HG03095 (cell line): Measurements from ENCODE around the gene FERMT2.
"Not testable (repeated sequence)": the region's sequence is repeated elsewhere in the genome, so short reads cannot be mapped to it uniquely, and the experiment has no call there.

Experiments
- ATAC-seq: cut with Tn5 transposase; IDR thresholded peaks from one replicate; pipeline ENCODE4 v1.9.1; 2021; ENCODE audit warnings: moderate library complexity; ENCODE audit not compliant: unreplicated experiment

FERMT2 gene

DNA sequence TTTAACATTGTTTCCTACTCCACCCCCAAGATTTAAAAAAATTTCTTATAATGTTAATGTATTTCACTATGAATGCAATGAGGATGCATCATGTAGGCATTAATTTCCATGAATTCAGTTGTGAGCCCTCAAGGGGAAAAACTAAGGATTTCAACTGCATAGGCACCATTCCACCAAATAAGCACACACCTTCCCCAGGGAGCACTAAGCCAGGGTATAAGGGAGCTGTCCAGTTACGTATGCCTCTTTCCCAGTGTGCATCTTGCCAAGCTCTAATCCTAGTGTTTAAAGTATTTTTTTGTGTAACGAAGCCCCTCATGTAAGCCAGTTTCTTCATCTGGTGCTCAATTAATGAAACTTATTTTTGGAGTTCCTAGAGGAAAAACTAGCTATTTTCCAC is 6.6 kb downstream of the FERMT2 start:
- no peak for ATAC-seq

DNA sequence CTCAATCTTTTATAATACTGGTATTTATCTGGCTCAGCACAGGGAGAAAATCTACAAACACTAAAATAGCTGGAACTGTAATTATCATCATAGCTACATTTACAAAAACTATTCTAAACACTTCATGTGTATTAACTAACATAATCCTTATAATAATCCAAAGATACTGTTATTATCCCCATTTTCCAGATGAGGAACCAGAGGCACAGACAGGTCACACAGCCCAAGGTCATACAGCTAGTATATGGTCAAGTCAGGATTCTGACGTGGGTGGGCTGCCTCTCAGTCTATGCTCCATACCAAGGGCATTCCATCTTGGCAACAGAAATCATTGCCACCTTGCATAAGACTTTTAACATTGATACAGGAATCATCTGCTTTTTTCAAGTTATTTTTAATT is 11.4 kb downstream of the FERMT2 start:
- no peak for ATAC-seq

DNA sequence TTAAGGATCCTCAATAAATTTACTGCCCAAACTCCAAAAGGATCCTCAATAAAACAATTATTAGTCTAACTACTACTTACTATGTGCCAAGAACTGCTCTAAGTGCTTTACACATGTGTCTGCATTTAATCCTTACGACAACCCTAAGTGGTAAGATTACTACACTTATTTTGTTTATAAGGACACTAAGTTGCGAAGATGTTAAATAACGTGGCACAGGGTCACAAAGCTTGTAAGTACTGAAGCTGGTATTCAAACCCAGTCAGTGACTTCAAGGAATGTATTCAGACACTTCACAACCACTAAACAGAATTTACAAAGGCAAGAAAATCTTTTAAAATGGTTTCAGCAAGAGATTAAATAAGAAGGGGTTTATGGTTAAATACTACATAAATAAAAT is 13.0 kb downstream of the FERMT2 start:
- ATAC-seq = no peak

DNA sequence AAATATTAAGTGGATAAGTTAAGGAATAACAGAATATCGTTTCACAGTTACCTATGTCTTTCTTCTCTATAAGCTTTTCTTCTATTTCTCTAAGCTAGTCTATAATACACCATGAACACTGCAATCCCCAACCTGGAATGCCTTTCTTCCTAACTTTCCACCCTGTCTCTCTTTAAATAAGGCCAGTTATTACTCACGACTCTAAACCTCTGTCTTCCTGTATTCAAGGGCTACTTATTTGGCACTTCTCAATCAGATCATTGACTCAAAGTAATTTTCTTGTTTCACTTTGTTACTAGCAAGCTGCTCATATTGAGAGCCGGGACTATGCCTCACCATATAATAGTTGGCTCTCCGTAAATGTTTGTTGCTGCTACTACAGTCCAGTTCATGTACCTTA is 13.5 kb downstream of the FERMT2 start:
- ATAC-seq = no peak

DNA sequence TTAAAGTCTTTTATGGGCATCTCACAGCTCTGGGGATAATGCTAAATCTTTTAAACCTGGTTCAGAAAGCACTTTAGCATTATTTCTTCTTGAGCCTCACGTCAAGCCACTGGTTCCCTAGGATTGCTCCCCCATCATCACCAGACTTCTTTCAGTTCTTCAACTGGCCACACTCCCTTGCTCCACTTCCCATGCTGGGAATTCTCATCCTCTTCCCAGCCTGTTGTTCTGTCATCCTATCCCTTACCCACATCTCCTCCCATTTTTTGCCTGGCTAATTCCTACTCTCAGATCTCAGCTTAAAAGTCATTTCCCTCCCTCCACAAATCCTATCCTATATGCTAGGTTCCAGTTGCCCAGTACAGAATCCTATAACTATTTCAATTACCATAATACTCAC is 14.4 kb downstream of the FERMT2 start:
- no peak for ATAC-seq

DNA sequence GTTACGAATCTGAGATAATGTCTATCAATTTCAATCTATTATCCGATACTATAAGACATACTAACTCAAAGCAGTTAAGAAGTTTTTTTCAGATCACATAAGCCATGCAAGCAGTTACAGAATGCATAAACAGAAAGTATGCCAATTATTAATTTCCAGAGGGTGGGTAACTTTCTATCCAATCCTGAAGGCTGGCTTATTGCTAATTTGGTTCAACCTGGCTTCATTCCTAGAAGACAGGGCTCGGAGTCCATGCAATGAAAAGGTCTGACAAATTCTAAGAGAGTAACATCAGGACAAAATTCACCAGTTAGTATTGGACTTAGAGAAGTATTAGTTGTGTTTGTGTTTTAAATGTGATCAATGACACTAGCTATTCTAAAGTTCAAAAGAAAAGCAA is 15.0 kb downstream of the FERMT2 start:
- ATAC-seq = no peak

DNA sequence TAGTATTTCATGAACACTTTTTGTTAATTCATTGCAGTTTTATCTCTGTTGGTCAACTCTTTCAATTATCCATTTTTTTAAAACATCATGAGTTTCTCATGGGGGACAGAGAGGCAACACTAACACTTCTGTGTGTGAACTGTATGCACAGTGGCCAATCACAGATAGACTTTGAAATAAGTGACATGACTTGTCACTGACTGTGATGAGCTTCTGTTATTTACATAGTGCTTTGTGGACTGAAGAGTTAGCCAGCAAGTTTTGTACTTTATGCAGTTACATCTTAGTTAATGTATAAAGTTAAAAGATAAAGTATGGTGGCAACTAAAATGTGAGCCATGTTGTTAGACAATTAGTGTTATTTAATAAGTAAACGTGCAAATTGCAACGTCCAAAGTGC is 16.1 kb downstream of the FERMT2 start:
- no peak for ATAC-seq

DNA sequence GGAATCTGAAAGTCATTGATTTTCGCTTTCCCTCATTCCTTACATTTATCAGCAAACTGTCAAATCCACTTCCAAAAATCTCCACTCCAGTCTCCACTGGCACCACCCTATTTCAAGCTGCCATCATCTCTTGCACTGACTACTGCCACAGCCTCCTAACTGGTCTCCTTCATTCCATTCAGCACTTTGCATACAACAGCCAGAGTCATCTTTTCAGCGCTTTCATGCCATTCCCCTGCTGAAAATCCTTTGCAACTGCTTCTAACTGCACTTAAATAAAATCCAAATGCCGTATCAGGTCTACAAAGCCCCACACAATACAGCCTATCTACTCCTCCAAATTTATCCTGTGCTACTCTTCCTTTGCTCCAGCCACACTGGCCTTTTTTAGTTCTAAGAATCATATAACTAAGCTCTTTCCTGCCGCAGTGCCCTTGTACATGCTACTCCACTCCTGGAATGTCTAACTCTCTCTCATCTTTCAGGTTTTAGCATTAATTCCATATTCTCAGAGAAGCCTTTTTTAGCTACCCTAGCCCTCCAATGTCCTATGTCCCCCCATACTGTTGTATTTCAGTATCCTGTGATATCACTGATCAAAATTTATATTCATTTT is 21.6 kb downstream of the FERMT2 start:
- ATAC-seq = no peak

DNA sequence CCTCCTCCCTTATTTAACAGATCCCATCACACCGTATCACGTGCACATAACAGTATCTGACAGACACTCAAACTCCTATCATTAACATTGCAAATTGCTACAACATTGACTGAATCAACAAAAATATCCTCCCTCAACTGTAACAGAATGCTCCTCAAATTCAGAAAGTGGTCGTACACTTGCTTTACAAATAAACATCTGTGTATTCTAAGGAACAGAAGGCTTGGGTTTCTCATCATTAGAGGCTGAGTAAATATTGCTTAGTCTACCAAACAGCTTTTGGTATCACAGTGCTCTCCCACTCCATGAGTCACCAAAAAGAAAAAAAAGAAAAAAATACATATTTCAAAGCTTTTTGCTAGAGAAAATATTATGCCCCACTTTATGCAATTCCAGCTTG is 23.9 kb downstream of the FERMT2 start:
- ATAC-seq = no peak

DNA sequence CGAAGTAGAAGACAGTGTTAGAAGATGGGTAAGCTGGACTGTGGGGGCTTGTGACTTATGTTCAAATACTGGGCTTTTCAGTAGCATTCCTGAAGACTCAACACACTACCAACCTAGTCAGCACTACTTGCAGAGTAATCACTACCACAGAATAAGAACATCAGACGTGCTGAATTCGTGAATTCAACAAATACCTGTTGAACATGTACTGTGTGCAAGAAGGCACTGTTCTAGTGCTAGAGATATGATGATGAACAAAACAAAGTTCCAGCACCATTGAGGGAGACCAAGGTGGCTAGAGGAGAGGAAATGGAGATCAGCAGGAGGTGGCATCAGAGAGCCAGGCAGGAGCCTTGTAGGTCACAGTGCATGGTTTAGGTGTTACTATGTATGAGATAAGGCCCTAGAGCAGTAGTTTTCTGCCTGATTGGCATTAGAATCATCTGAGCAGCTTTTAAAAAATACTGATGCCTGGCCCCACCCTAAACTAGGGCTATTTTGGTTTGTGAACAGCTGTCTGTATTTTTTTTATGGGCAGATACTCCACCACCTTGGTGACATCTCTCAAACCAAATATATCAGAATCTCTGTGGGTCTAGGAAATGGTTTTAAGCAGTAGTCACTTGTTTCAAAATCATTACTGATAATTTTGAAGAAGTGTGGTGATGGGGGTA is 26.8 kb downstream of the FERMT2 start:
- no peak for ATAC-seq

DNA sequence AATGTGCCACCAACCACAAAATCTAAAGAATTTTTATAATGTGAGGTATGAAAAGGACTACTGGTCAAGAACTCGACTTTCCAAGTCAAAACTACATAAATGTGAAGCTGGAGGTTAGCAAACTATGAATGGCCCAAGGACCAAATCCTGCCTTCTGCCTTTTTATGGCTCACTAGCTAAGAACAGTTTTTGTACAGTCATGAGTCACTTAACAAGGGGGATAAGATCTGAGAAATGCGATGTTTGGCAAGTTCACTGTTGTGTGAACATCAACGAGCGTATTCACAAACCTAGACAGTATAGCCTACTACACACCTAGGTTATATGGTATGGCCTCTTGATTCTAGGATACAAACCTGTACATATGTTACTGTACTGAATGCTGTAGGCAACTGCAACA is 28.2 kb downstream of the FERMT2 start:
- no peak for ATAC-seq

DNA sequence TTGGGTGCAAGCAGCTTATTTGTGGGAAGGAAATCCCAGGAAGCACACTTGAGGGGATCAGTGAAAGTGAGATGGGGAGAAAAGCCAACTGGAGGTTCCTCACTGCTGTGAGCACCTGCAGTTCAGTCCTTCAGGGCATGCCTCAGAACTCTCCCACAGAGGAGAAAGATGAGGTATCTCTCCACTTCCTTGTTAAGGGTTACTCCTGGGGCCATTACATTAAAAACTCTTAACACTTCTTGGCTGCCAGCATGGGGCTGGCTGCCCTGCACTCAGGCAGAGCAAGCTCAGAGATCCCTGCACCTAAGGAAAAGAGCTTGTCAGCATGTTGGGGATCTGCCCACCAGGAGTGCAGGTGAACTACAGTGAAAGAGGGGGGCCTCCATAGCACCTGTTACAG is 28.8 kb downstream of the FERMT2 start:
- no peak for ATAC-seq

DNA sequence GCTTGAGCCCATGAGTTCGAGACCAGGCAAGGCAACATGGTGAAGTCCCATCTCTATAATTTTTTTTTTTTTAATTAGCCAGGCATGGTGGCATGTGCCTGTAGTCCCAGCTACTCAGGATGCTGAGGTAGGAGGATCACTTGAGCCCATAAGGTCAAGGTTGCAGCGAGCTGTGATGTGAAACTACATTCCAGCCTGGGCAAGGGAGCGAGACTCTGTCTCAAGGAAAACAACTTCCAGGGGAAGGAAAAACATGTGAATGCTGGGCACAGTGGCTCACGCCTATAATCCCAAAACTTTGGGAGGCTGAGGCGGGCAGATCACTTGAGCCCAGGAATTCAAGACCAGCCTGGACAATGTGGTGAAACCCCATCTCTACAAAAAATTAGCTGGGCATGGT is 30.4 kb downstream of the FERMT2 start:
- ATAC-seq = not testable (repeated sequence)

DNA sequence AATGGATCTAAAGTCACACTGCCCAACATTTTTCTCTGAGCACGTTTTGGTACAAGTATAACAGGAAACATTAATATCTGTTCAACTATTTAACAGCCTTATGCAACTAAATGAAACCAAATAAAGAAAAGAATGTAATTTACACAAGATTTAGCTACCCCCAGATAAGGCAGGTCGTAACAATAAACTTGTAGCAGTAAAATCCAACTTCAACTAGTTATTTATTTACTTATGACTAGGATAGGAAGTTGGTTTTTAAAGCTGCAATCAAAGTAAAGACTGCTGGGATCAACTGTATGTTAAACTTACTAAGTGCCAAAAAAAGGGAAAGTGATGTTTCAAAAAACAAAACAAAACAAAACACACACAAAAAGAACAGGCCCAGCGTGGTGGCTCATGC is 30.9 kb downstream of the FERMT2 start:
- ATAC-seq = no peak

DNA sequence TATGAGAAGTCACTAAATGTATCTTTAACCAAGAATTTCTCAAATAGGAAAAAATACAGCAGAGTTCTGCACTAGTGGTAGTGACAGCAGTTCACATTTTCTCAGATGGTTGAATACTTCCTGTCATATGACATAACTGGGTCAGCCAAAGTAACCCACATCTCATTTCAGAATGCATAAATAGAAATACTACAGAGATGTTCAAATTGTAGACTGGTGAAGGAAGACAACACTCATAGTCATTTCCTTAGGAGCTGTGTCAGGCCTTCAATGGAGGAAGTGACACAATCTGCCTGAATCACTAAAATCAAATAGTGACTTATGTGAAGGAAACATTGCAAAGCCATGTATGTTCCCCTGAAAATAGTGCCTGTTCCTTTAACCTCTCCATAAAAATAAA is 32.4 kb downstream of the FERMT2 start:
- peak; percentile 99 for ATAC-seq

DNA sequence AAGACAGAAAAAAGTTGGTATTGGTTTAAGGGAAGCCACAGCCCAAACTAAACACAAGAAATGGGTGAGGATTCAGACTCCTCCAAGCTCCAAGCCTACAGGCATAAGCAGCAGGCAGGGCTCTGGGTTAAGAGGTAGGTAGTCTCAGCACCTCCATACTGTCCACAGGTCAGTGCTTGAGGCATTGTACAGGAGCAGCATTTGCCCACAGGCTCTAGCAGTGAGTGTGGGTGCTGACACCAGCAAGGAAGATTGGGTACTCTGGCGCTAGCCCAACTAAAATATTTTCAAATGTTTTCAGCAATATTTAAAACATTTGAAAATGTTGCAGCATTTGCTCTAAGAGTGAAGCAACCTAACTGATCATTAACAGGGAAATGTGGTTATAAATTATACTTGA is 33.1 kb downstream of the FERMT2 start:
- ATAC-seq = no peak

DNA sequence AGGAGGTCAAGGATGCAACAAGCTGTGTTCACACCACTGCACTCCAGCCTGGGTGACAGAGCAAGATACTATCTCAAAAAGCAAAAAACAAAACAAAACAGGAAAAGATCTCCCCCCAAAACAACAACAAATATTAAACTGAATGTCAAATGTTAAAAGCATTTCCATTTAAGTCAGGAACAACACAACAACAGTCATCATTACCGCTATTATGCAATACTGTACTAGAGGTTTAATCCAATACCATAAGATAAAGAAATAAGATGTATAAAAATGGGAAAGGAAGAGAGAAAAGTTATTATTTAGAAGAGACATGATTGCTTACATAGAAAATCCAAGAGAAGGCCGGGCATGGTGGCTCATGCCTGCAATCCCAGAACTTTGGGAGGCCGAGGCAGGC is 36.6 kb downstream of the FERMT2 start:
- no peak for ATAC-seq

DNA sequence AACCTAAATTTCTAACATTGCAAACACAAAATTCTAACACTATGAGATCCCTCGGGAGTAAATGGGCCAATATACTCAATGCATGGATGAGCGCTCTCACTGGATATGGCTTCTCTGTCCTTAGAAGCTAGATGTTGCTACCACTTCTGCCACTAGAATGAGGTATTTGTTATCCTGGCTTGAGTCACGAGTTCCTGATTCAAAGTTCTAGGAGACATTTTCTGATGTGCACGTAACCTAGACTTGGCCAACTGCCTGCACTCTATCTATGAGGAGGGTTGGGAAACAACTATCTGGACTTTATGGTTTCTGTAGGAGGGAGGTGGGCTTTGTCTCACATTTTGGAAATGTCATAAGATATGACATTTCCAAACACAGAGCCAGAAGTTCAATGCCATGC is 37.6 kb downstream of the FERMT2 start:
- ATAC-seq = no peak

DNA sequence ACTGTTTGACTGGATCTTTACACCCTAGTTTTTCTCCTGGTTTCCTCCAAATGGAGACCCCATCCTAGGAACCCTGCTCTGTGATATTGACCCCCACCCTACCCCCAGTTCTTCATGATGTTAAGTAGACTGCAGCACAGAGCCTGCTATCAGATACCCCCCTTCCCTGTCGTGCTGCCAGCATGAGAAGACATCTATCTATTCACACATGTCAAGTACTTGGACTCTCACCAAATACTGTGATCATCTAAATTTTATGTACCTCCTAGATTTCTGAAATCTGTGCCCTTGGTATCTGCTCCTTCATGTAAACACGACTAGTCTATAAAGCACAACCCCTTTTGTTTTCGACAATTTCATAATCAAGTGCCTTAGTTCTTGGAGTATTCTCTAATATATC is 38.9 kb downstream of the FERMT2 start:
- ATAC-seq = no peak

DNA sequence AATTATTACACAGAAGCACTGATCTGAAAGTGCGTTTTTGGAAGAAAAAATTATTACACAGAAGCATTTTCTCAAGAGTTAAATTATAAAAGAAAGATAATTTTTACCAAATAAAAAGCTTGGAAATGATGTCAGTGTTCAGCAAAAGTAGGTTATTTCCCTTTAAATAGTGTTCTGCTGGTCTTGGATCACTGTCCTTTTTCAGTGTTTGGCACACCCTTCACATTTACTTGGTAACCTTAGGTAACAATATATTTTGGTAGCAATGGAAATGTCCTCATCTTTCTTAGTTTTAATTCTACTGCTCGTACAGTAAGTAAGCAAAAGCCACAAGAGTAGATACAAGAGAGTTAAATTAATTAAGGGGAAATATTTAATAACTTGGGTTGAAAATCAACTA is 40.3 kb downstream of the FERMT2 start:
- no peak for ATAC-seq

DNA sequence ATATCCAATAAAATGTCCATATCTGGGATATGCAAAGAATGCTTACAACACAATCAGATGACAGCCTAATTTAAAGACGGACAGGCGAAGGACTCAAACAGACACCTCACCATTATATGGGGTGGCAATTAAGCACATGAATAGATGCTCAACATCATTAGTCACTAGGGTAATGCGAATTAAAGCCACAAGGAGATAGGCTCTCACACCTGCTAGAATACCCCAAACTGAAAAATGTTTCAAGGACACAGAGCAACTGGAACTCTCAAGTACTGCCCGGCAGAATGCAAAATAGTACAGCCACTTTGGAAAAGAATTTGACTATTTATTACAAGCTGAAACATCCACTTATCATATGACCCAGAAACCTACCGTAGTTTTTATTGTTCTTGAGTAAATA is 42.9 kb downstream of the FERMT2 start:
- no peak for ATAC-seq

DNA sequence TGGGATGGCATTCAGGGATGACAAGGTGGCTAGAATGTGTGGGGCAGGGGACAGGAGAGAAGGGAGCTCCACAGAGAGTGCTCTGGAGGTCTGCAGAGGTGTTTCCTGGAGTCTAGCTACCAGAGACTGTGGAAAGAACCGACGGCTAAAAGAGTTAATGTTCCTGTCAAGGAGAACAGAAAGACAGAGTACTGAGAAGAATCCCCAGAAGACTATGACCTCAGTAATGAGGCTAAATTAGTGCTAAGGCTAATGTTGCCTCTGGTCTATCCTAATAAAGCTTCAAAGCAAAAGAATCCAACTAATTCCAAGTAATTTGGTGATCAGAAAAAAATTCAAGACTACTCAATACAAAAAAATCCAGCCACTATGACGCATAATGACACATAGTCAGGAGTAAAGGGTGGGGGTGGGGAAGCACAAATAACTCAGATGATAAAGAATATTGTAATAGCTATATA is 44.7 kb downstream of the FERMT2 start:
- no peak for ATAC-seq
